Kidney (tissue), 14 donors: ENCODE measurements around the gene TMEM107. TPM values are rescaled to one million over a fixed set of nuclear protein-coding genes. Genes with fewer than 3 reads are reported as not detected.

ENCODE experiments used
- DNase-seq, 5 donors: peaks; one replicate each; pipeline ENCODE4 v3.0.0-alpha.2; 2013 to 2020
- FAIRE-seq: peaks from 2 replicates; lab custom pipeline; 2012; peaks lifted over from hg19 to GRCh38; lab: Jason Lieb, UNC
- H3K27ac ChIP-seq, 2 donors: one replicate each; pipeline ENCODE4 v1.7.0; 2013; ENCODE audit warnings: low read depth in 2 of 2, low read length in 2 of 2, inconsistent platforms in 1 of 2
- H3K27me3 ChIP-seq: one replicate; pipeline ENCODE4 v1.7.1; 2013; ENCODE audit warnings: low read length, inconsistent platforms; ENCODE audit not compliant: control insufficient read depth, insufficient read depth
- H3K36me3 ChIP-seq, 3 donors: one replicate each; pipeline versions ENCODE4 v1.7.0 to v1.7.1; 2013; ENCODE audit warnings: low read length in 3 of 3, control low read depth in 1 of 3, inconsistent platforms in 1 of 3; ENCODE audit not compliant: insufficient read depth in 3 of 3, control insufficient read depth in 2 of 3
- H3K4me1 ChIP-seq, 3 donors: one replicate each; pipeline versions ENCODE4 v1.7.0 to v1.7.1; 2013; ENCODE audit warnings: low read length in 3 of 3, inconsistent platforms in 1 of 3, low read depth in 1 of 3; ENCODE audit not compliant: control insufficient read depth in 2 of 3, insufficient read depth in 2 of 3
- H3K4me3 ChIP-seq, 3 donors: one replicate each; pipeline versions ENCODE4 v1.7.0 to v1.8.1; 2013; ENCODE audit warnings: low read length in 3 of 3, control low read depth in 1 of 3, inconsistent platforms in 1 of 3
- H3K9ac ChIP-seq, 3 donors: one replicate each; pipeline versions ENCODE4 v1.7.0 to v1.7.1; 2013; ENCODE audit warnings: low read length in 3 of 3, control low read depth in 1 of 3, inconsistent platforms in 1 of 3
- H3K9me3 ChIP-seq, 3 donors: one replicate each; pipeline versions ENCODE4 v1.7.0 to v1.7.1; 2013; ENCODE audit warnings: low read length in 3 of 3, control low read depth in 1 of 3, inconsistent platforms in 1 of 3; ENCODE audit not compliant: control insufficient read depth in 2 of 3, insufficient read depth in 1 of 3
- intact Hi-C: fragments of 100-400 bp; cut with DNase I; formaldehyde crosslinking; loops from one replicate; pipeline ENCODE4 v1.11.1; 2022
- polyA plus RNA-seq: library from polyadenylated mRNA; stranded (reverse); fragments of 350-450 nt; fragmentation: Illumina TruSeq; extraction: RNeasy Lipid Tissue Mini Kit (QIAGEN cat#74804); gene quantifications from one replicate; pipeline ENCODE4 v1.2.3, GENCODE V29; 2014; ENCODE audit warnings: low read depth, low replicate concordance; ENCODE audit not compliant: insufficient read depth
- total RNA-seq: library from RNA; stranded (reverse); fragmentation: NEBNext Ultra II Directional; extraction: Animal tissue kit (Norgen Biotek cat#: 25700); gene quantifications from one replicate; pipeline ENCODE4 v1.2.1, GENCODE V29; 2021
- TF ChIP-seq, protein P1 (sequence below): IDR thresholded peaks from 3 replicates; pipeline ENCODE4 v1.5.1; 2012; ENCODE audit warnings: mild to moderate bottlenecking, moderate library complexity, borderline replicate concordance; ENCODE audit not compliant: insufficient read depth; ENCODE audit errors: extremely low read depth
- donor health status: control.
- donor health status: control.
- donor health status: control.
- donor health status: control.
- donor health status: control.
- donor health status: DM: yes; HTN: yes; CAD: no.
- donor health status: Normal renal cell carcinoma (clear cell type).

The TMEM107 gene
- total and polyA plus RNA-seq, 2 donors from 2014 or later, result 23.4 to 24.6 TPM

DNA sequence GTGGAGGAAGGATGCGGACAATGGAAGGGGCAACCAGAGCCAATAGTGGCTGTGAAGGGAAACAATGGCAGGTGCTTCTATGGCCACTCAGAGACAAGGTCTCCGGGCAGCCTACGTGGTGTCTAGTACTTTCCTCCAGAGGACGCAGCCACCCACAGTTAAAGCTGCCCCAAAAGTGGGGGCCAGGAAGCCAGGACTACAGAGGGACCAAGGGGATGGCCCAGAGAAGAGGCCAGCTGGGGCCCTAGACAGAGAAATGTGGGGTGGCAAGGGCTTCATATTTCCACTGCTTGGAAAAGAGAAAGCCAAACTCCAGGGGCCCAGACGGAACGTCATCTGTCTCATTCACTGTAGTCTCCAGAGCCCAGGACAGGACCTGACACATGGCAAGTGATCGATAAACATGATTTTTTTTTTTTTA is 23.1 kb downstream of the TMEM107 start:
- Histone ChIP-seq H3K36me3 (peaks cover 0 to 36% (median 20%) of the 10 kb centered on the region in 3 donors), H3K27ac (peak overlapping the region; percentile 99 to 100), H3K9ac (peak overlapping the region in 2 of 3 donors; percentile 6 to 96), H3K4me1 (peaks cover 5 to 29% (median 21%) of the 10 kb centered on the region in 3 donors), H3K9me3 (no peaks in the 10 kb centered on the region), H3K4me3 (peak overlapping the region in 1 of 3 donors; percentile 99), H3K27me3 (no peaks in the 10 kb centered on the region)
- FAIRE-seq (no peak), DNase-seq (peak in 1 of 5 donors; percentile 66)
- TF ChIP-seq, protein P1, sequence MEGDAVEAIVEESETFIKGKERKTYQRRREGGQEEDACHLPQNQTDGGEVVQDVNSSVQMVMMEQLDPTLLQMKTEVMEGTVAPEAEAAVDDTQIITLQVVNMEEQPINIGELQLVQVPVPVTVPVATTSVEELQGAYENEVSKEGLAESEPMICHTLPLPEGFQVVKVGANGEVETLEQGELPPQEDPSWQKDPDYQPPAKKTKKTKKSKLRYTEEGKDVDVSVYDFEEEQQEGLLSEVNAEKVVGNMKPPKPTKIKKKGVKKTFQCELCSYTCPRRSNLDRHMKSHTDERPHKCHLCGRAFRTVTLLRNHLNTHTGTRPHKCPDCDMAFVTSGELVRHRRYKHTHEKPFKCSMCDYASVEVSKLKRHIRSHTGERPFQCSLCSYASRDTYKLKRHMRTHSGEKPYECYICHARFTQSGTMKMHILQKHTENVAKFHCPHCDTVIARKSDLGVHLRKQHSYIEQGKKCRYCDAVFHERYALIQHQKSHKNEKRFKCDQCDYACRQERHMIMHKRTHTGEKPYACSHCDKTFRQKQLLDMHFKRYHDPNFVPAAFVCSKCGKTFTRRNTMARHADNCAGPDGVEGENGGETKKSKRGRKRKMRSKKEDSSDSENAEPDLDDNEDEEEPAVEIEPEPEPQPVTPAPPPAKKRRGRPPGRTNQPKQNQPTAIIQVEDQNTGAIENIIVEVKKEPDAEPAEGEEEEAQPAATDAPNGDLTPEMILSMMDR, result no peak
- intact Hi-C loops, result no loop called here

DNA sequence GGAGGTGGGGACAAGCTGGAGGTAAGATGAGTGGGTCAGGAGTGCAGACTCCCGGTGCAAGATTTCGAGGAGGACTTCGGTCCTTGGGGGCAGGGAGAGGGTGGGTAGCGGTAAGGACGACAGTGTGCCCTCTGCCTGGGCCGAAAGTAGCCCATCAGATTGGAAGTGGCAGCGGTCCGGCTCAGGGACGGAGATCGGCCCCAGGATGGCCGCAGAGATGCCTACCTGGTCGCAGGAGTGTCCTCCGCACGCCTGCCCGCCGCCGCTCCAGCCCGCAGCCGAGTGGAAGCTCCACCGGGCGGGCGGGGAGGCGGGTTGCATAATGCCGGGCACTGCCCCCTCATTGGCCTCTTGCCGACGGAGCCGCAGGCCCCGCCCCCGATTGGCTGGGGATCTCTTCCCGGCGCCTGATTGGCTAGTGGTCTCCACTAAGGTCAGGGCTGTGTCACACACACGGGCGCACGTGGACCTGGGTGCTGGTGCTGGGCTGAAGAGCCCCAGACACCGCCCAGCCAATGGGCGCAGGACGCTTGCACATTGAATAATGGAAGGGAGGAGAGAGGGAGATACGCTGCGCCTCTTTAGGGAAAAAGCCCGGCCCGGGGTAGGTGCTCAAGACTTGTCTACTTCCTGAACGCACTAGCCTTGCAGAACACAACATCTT is 23.9 kb downstream of the TMEM107 start, which contains the start of gene PER1:
Gene PER1, minus strand, starts transcription at position 293 of the 664 bp plus-strand sequence. CDS start 1,698 bp downstream, outside the sequence.
- H3K36me3 ChIP-seq, result peaks cover 0 to 44% (median 26%) of the 10 kb centered on the region in 3 donors
- TF ChIP-seq, protein P1, result no peak
- H3K9ac ChIP-seq, result peak within 1 kb of the TSS; percentile 72 to 98 (median 96)
- H3K4me3 ChIP-seq, result peak within 1 kb of the TSS; percentile 64 to 99 (median 94)
- H3K27ac ChIP-seq, result peak within 1 kb of the TSS; percentile 99 to 100
- intact Hi-C loops, result no loop called here
- peak; percentile 95 to 98 (median 97) for DNase-seq
- H3K9me3 ChIP-seq, result no peaks in the 10 kb centered on the region
- no peaks in the 10 kb centered on the region for H3K27me3 ChIP-seq
- peak; percentile 90 for FAIRE-seq
- H3K4me1 ChIP-seq, result peaks cover 5 to 29% (median 21%) of the 10 kb centered on the region in 3 donors

DNA sequence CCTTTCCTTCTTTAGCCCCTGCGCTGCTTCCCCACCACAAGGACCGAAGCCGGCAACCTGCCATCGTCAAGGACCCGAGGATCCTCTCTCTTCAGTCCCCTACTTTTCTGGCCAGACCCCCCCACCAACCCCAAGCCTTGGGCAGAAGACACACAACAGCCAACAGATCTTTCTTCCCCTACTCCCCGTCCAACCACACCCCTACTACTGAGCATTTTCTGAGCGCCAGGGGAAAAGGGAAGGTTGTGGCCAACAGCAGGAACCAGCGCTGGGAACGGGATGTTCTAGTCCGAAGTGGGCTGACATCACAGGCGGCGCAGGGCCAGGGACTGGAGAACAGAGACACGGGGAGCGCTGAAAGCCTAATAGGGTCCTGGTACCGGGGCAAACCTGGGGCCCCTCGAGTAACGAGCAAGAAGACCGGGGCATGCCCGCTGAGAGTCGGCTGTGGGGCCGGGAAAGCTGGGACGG is 24.5 kb downstream of the TMEM107 start:
- peak; percentile 47 to 96 (median 75) for DNase-seq
- Histone ChIP-seq H3K4me3 (peak overlapping the region; percentile 64 to 99 (median 94)), H3K9me3 (no peaks in the 10 kb centered on the region), H3K9ac (peak overlapping the region; percentile 72 to 98 (median 96)), H3K4me1 (peaks cover 5 to 26% (median 21%) of the 10 kb centered on the region in 3 donors), H3K27me3 (no peaks in the 10 kb centered on the region), H3K36me3 (peaks cover 0 to 49% (median 31%) of the 10 kb centered on the region in 3 donors), H3K27ac (peak overlapping the region; percentile 99 to 100)
- no peak for FAIRE-seq
- intact Hi-C loops, result no loop called here
- TF ChIP-seq, protein P1, result no peak
